ENCODE results near the gene DLX3.
"Not testable (repeated sequence)": the region's sequence is repeated elsewhere in the genome, so short reads cannot be mapped to it uniquely, and the experiment has no call there.

The DLX3 gene

GRCh38 chr17:49995055-49995738 is at the start of gene DLX3:
TSS of gene DLX3 (minus strand) at chr17:49995224. CDS start at chr17:49994998, 226 bp downstream.
- H3K4me1 ChIP-seq (ENCODE audit: control insufficient read depth, insufficient read depth, low read length) = peaks cover 3% of the 10 kb centered on the region
- no peak within 1 kb of the TSS for H3K27ac ChIP-seq (ENCODE audit: low read depth, low read length)
- H3K36me3 ChIP-seq (ENCODE audit: control insufficient read depth, insufficient read depth, low read length) = no peaks in the 10 kb centered on the region
- no peak within 1 kb of the TSS for H3K9ac ChIP-seq (ENCODE audit: low read length)
- peaks cover 52% of the 10 kb centered on the region for H3K27me3 ChIP-seq (ENCODE audit: control insufficient read depth, insufficient read depth, low read length)
- H3K4me3 ChIP-seq (ENCODE audit: low read length) = peak within 1 kb of the TSS; percentile 47

- H3K4me1 ChIP-seq (ENCODE audit: control insufficient read depth, insufficient read depth, low read length) = no peaks in the 10 kb centered on the region
- H3K9ac ChIP-seq (ENCODE audit: low read length) = no peak overlapping the region
- H3K36me3 ChIP-seq (ENCODE audit: control insufficient read depth, insufficient read depth, low read length) = no peaks in the 10 kb centered on the region
- no peak overlapping the region for H3K27ac ChIP-seq (ENCODE audit: low read depth, low read length)
- H3K27me3 ChIP-seq (ENCODE audit: control insufficient read depth, insufficient read depth, low read length) = no peaks in the 10 kb centered on the region
- no peak overlapping the region for H3K4me3 ChIP-seq (ENCODE audit: low read length)
Observed at GRCh38 chr17:50044483-50044882, 49.5 kb upstream of the DLX3 start.

- Histone ChIP-seq H3K36me3 (ENCODE audit: control insufficient read depth, insufficient read depth, low read length) (no peaks in the 10 kb centered on the region), H3K27ac (ENCODE audit: low read depth, low read length) (no peak overlapping the region), H3K4me3 (ENCODE audit: low read length) (no peak overlapping the region), H3K9ac (ENCODE audit: low read length) (no peak overlapping the region), H3K4me1 (ENCODE audit: control insufficient read depth, insufficient read depth, low read length) (no peaks in the 10 kb centered on the region), H3K27me3 (ENCODE audit: control insufficient read depth, insufficient read depth, low read length) (no peaks in the 10 kb centered on the region)
Observed at GRCh38 chr17:50043290-50044148, 48.5 kb upstream of the DLX3 start.

- no peak overlapping the region for H3K27ac ChIP-seq (ENCODE audit: low read depth, low read length)
- H3K4me1 ChIP-seq (ENCODE audit: control insufficient read depth, insufficient read depth, low read length) = peaks cover 7% of the 10 kb centered on the region
- H3K4me3 ChIP-seq (ENCODE audit: low read length) = no peak overlapping the region
- no peaks in the 10 kb centered on the region for H3K27me3 ChIP-seq (ENCODE audit: control insufficient read depth, insufficient read depth, low read length)
- no peaks in the 10 kb centered on the region for H3K36me3 ChIP-seq (ENCODE audit: control insufficient read depth, insufficient read depth, low read length)
- no peak overlapping the region for H3K9ac ChIP-seq (ENCODE audit: low read length)
Observed at GRCh38 chr17:50042211-50042610, 47.2 kb upstream of the DLX3 start.

- H3K27ac ChIP-seq (ENCODE audit: low read depth, low read length); H3K9ac ChIP-seq (ENCODE audit: low read length); H3K27me3 ChIP-seq (ENCODE audit: control insufficient read depth, insufficient read depth, low read length); H3K36me3 ChIP-seq (ENCODE audit: control insufficient read depth, insufficient read depth, low read length); H3K4me3 ChIP-seq (ENCODE audit: low read length): not testable (repeated sequence)
- peaks cover 24% of the 10 kb centered on the region for H3K4me1 ChIP-seq (ENCODE audit: control insufficient read depth, insufficient read depth, low read length)
Observed at GRCh38 chr17:50040496-50040895, 45.5 kb upstream of the DLX3 start.

GRCh38 chr17:50039058-50039457 is 44.0 kb upstream of the DLX3 start:
- H3K4me3 ChIP-seq (ENCODE audit: low read length) = no peak overlapping the region
- H3K36me3 ChIP-seq (ENCODE audit: control insufficient read depth, insufficient read depth, low read length) = no peaks in the 10 kb centered on the region
- no peak overlapping the region for H3K27ac ChIP-seq (ENCODE audit: low read depth, low read length)
- peaks cover 24% of the 10 kb centered on the region for H3K4me1 ChIP-seq (ENCODE audit: control insufficient read depth, insufficient read depth, low read length)
- H3K9ac ChIP-seq (ENCODE audit: low read length) = no peak overlapping the region
- no peaks in the 10 kb centered on the region for H3K27me3 ChIP-seq (ENCODE audit: control insufficient read depth, insufficient read depth, low read length)

GRCh38 chr17:50037321-50038107 is 42.5 kb upstream of the DLX3 start:
- Histone ChIP-seq H3K4me1 (ENCODE audit: control insufficient read depth, insufficient read depth, low read length) (peaks cover 24% of the 10 kb centered on the region), H3K27me3 (ENCODE audit: control insufficient read depth, insufficient read depth, low read length) (no peaks in the 10 kb centered on the region), H3K27ac (ENCODE audit: low read depth, low read length) (peak overlapping the region; percentile 80), H3K4me3 (ENCODE audit: low read length) (no peak overlapping the region), H3K36me3 (ENCODE audit: control insufficient read depth, insufficient read depth, low read length) (no peaks in the 10 kb centered on the region), H3K9ac (ENCODE audit: low read length) (no peak overlapping the region)

- no peak overlapping the region for H3K9ac ChIP-seq (ENCODE audit: low read length)
- peaks cover 24% of the 10 kb centered on the region for H3K4me1 ChIP-seq (ENCODE audit: control insufficient read depth, insufficient read depth, low read length)
- no peaks in the 10 kb centered on the region for H3K27me3 ChIP-seq (ENCODE audit: control insufficient read depth, insufficient read depth, low read length)
- H3K36me3 ChIP-seq (ENCODE audit: control insufficient read depth, insufficient read depth, low read length) = no peaks in the 10 kb centered on the region
- peak overlapping the region; percentile 80 for H3K27ac ChIP-seq (ENCODE audit: low read depth, low read length)
- H3K4me3 ChIP-seq (ENCODE audit: low read length) = no peak overlapping the region
Observed at GRCh38 chr17:50036455-50037261, 41.6 kb upstream of the DLX3 start.

- no peak overlapping the region for H3K9ac ChIP-seq (ENCODE audit: low read length)
Observed at GRCh38 chr17:50035945-50036344, 40.9 kb upstream of the DLX3 start.

GRCh38 chr17:50035421-50035879 is 40.4 kb upstream of the DLX3 start:
- Histone ChIP-seq H3K4me3 (ENCODE audit: low read length) (no peak overlapping the region), H3K27ac (ENCODE audit: low read depth, low read length) (no peak overlapping the region), H3K9ac (ENCODE audit: low read length) (no peak overlapping the region), H3K4me1 (ENCODE audit: control insufficient read depth, insufficient read depth, low read length) (peaks cover 24% of the 10 kb centered on the region), H3K27me3 (ENCODE audit: control insufficient read depth, insufficient read depth, low read length) (no peaks in the 10 kb centered on the region), H3K36me3 (ENCODE audit: control insufficient read depth, insufficient read depth, low read length) (no peaks in the 10 kb centered on the region)

More at GRCh38 chr17:50035945-50036344, 40.9 kb upstream of the DLX3 start:
- Histone ChIP-seq H3K27ac (ENCODE audit: low read depth, low read length) (no peak overlapping the region), H3K4me3 (ENCODE audit: low read length) (no peak overlapping the region), H3K4me1 (ENCODE audit: control insufficient read depth, insufficient read depth, low read length) (peaks cover 24% of the 10 kb centered on the region), H3K27me3 (ENCODE audit: control insufficient read depth, insufficient read depth, low read length) (no peaks in the 10 kb centered on the region), H3K36me3 (ENCODE audit: control insufficient read depth, insufficient read depth, low read length) (no peaks in the 10 kb centered on the region)

- Histone ChIP-seq H3K27ac (ENCODE audit: low read depth, low read length) (no peak overlapping the region), H3K27me3 (ENCODE audit: control insufficient read depth, insufficient read depth, low read length) (no peaks in the 10 kb centered on the region), H3K36me3 (ENCODE audit: control insufficient read depth, insufficient read depth, low read length) (no peaks in the 10 kb centered on the region), H3K9ac (ENCODE audit: low read length) (no peak overlapping the region), H3K4me1 (ENCODE audit: control insufficient read depth, insufficient read depth, low read length) (peaks cover 24% of the 10 kb centered on the region), H3K4me3 (ENCODE audit: low read length) (no peak overlapping the region)
Observed at GRCh38 chr17:50034498-50035364, 39.7 kb upstream of the DLX3 start.
